ENCODE results near the gene ERICH4.
A peak's percentile ranks its signal among the peaks of the same experiment; 100 is the strongest.
"Not testable (repeated sequence)": the region's sequence is repeated elsewhere in the genome, so short reads cannot be mapped to it uniquely, and the experiment has no call there.

ERICH4 gene, protein sequence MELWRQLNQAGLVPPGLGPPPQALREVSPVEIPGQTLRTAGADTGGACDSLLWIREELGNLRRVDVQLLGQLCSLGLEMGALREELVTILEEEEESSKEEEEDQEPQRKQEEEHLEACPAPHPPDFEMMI

DNA sequence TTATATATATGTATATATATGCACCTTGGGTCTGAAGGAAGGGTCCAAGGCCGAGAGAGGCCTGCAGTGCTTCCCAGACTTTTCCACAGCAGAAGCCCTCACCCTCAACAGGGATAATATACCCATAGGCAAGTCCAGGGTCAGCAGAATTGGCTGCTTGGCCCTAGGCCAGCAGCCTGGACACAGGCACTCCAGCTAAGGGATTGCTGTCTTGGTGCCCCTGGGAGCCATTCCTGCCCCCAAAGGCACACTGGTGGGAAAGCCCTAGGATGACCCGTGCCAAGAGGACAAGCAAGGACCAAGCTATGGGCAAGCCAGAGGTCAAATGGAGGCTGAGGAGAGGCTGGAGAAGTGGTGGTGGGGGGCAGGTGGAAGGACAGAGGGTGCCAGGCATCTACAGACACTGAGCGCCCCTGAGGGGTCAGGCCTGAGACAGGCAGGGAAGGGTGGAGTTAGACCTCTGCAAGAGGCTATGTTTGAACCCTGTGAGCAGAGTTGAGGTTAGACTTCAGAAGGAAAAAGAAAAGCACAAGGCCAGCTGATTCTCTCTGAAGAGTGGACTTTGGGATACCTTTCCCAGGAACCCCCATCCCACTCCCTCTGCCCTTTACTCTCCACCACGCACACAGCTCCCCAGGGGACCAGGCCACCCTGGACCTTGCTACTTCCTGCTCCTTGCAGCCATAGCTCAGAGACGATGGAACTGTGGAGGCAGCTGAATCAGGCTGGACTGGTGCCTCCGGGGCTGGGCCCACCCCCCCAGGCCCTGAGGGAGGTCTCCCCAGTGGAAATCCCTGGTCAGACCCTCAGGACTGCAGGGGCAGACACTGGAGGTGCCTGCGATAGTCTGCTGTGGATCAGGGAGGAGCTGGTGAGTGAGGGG lies at the start of gene ERICH4:
Gene ERICH4 (plus strand): TSS at position 684 of the 883 bp plus-strand sequence. CDS start 14 bp downstream, at position 698.
- DNase-seq: no peak

- DNase-seq: no peak
Observed at GRCh38 chr19:41395355-41395754, 47.6 kb upstream of the ERICH4 start.

DNA sequence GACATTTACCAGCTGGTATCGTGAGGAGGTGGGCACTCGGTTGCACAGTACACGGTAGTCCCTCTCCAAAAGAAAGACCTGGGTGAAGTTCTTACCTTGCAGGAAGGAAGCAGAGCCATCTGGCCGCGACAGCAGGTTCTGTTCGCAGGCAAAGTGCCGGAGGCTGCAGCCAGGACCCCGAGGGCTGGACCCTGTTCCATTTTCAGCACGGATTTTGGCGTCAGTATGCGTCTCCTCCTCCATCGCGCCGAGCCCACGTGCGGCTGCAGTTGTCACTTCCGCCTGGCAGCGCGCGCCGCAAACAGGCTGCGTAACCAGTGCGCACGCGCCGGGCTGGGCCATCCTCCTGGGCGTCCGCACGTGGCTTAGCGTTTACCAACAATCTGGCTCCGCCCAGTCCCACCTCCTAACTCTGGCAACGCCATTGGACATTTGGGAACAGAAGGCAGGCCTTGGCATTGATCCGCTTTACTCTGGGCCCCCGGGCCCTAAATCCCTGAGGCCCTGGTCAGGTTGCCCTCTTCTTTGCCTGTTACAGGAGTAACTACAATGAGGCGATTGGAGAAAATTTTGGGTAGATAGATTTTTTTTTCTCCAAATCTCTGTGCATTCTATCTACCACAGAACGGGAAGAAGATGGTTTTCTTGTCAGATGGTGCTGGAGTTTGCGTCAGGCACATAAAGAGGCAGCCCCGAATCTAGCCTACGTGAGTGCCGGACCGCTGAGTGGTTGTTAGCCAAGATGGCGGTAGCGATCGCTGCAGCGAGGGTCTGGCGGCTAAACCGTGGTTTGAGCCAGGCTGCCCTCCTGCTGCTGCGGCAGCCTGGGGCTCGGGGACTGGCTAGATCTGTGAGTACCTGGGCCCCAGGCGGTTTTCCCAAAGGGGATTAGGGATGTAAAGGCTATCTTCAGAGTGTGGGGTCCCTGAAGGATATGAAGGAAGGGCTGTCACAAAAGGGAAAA lies 45.6 kb upstream of the ERICH4 start, which contains the start of the genes BCKDHA and EXOSC5:
Gene BCKDHA (plus strand): TSS at position 733 of the 964 bp plus-strand sequence. CDS start 10 bp downstream, at position 743.
Gene EXOSC5 (minus strand): TSS at position 274 of the 964 bp plus-strand sequence. CDS start 31 bp downstream, at position 243.
- DNase-seq: peak; percentile 99

DNA sequence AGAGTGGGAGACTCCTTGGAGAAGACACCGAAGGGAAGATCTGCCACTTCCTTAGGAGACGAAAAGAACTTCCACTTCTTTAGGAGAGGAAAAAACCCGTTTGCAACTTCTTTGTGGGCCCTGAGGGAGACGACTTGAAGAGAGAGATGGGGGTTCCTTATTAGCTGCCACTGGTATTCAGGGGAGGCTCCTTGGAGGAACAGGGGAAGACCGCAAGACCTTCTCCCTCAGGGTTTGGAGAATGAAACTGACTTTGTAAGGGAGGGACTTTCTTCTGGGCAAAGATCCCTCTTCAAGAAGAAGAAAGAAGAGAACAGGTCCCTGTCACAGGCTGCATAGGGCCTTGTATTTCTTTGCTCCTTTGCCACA lies 44.9 kb upstream of the ERICH4 start:
- no peak for DNase-seq

GRCh38 chr19:41398598-41398997 lies 44.4 kb upstream of the ERICH4 start:
- DNase-seq: no peak

- no peak for DNase-seq
Observed at GRCh38 chr19:41399091-41399490, 43.9 kb upstream of the ERICH4 start.

- DNase-seq: no peak
Observed at GRCh38 chr19:41399525-41399924, 43.4 kb upstream of the ERICH4 start.

DNA sequence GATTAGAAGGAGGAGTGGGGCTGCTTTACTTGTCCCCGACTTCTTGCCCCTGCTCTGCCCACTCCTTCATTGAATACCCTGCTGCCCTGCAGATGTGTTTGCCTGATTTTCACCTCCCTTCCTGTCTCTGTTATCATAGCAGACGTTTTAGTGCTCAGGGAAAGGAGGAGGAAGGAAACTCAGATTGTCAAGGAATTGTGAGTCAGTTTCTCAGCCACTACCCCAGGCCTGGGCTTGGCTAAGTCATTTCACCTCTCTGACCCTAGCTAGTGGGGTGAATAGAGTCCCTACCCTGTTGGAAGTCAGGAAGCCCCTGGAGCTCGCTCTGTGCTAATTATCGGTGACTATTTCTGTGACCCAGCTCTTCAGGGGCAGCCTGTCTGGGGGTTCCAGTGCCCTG lies 41.5 kb upstream of the ERICH4 start:
- no peak for DNase-seq

GRCh38 chr19:41402010-41402409 lies 40.9 kb upstream of the ERICH4 start:
- DNase-seq: no peak

DNA sequence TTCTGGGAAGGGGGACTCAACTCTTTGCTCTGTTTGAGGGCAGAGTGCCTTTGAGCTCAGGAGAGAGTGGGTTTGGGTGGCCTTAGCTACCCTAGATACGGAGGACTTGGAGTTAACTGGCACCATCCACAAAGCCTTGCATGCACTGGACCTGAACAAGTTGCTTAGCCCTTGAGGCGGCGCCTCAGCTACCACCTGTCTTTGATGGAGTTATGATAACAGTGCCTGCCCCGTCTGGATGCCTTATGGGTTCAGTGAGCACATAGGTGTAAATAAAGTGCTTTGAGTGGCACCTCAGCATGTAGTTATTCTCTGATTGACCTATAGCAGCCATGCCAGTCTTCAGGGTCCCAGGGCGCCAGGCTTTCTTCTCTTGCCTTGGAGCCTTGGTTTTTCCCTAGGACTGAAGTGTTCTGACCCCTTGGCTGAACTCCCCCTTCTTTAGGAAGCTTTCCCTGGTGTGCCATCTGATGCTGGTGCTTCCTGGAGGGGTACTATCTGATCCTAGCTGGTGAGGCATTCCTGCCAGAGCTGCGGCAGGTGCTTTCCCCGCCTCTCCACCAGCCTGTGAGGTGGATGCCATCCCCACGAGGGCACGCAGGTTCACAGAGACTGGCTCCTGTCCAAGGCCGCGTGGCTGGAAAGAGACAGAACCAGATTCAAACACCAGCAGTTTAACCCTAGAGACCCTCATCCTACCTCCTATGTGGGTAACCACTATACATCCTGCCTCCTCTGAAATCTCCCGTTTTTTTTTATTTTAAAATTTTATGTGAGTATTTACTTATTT lies 39.6 kb upstream of the ERICH4 start:
- DNase-seq: no peak

DNA sequence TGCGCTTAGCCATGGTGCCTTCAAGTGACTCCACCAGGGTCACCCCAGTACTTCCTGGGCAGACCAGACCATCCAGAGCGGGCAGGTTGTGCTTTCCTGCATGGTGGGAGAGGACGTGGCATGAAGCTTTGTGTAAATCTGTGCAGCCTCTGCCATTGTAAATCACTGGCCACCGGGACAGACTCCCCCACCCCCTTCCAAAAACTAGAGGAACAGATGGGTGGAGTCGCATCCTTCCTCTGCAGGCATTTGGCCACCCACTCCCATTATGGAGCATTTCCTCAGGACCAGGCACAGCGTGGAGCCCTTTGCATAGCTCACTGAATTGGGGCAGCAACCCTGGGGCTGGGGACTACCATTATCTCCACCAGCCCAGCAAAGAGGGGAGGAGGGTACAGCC lies 37.2 kb upstream of the ERICH4 start:
- DNase-seq: no peak

DNA sequence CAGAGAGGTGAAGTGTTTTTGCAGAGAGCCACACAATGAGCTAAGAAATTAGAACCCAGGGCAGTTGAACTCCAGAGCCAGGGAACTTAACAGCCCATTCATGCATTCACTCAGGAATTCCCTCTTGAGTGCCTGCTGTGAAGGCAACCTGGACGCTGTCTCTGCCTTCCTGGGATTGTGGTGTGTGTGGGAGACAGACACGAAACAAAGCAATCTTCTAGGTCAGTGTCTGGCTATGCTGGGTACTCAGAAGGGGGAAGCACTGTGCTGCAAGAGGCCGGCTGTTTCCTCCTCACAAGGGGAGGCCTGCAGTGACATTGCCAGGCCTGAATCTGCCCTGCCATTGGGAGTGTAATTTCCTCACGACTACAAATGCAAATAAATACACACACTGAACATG lies 35.7 kb upstream of the ERICH4 start:
- DNase-seq: no peak

- DNase-seq: no peak
Observed at GRCh38 chr19:41408256-41408655, 34.7 kb upstream of the ERICH4 start.

DNA sequence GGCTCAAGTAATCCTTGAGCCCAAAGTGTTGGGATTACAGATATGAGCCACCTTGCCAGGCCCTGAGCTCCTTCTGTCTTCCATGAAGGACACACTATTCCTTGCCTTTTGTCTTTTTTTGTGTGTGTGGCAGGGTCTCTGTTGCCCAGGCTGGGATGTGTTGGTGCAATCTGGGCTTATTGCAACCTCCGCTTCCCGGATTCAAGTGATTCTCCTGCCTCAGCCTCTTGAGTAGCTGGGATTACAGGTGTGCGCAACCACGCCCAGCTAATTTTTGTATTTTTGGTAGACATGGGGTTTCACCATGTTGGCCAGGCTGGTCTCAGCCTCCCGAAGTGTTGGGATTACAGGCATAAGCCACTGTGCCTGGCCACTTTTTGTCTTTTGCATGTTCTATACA lies 34.1 kb upstream of the ERICH4 start:
- DNase-seq: not testable (repeated sequence)

DNA sequence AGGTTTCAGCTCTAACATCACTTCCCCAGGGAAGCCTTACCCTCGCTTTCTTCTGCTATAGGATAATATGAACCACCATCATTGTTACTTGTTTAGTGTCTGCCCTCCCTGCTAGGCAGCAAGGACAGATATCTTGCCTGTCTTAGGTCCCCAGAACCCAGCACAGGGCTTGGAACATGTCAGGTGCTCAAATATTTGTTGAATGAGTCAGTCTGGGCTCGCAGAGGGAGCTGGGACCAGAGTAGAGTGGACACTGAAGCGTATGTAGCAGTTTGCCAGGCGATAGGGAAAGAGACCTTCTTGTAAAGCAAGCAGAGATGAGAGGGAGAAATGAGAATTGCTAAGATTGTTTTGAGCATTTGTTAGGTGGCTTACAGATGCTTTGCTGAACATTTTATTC lies 33.7 kb upstream of the ERICH4 start:
- DNase-seq: no peak

GRCh38 chr19:41410336-41411054 lies 32.5 kb upstream of the ERICH4 start:
- no peak for DNase-seq

DNA sequence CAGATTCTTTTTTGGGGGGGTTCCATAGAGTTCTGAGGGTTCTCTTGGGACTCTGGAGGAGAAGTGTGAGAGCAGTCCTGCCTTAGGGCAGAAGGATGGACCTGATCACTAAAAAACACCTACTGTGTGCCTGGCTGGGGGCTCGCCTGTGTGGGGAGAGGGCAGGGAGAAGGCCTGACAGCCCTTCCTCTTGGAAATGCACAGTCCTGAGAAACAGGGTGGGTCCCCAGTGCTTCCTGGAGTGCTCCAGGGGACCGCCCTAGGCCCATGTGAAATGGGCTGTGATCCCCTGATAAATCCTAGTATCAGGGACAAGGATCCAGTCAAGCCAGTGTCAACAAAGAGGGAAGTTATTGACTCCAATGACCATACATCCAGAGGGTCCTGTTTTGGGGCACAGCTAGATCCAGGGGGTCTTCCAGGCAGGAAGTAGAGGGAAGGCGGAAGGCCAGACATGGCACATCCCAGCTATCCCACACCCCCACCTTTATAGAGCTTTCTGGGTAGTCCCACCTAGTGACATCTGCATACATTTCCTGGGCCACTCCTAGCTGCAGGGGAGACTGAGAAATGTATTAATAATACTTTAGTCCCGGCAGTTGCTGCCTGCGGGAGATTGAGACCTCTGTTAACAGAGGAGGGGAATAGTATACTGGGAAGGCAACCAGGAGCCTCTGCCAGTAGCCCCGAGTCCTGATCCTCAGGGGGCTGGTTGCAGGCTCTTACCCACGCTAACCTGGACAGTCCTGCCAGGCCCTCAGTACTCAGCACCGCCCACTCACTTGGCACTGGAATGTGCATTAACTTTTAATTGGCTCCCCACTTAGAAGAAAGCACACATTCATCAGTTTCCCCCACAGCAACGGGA lies 31.6 kb upstream of the ERICH4 start:
- no peak for DNase-seq

DNA sequence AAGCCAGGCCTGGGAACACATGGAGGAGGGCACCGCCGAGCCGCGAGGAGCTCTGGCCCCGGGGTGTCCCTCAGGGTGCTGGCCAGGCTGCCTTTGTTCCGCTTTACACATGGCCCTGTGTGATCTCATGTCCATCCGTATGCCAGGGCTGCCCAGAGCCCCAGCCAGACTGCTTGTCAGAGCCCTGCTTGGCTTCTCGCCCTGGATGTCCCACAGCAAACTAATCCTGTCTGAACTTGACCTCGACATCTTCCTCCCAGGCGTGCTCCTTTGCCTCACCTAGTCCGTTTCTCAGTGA lies 31.0 kb upstream of the ERICH4 start:
- DNase-seq: no peak

DNA sequence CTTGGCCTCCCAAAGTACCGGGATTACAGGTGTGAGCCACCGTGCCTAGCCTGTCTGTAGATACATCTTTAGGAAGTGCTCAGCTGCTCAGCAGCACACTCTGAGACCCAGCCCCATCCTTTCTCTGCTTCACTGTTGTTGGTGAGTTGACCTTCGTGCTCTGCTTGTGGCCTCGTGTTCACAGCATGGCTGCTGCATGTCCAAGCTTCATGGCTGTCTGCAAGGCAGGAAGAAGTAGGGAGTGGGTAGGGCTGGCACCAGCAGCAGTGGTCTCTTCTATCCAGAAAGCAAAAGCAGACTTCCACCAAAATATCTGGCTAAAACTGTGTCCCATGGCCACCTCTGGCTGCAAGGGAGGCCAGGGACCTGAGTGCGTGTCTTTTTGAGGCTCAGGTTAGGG lies 30.0 kb upstream of the ERICH4 start:
- DNase-seq: no peak

- no peak for DNase-seq
Observed at GRCh38 chr19:41413947-41414346, 29.0 kb upstream of the ERICH4 start.

DNA sequence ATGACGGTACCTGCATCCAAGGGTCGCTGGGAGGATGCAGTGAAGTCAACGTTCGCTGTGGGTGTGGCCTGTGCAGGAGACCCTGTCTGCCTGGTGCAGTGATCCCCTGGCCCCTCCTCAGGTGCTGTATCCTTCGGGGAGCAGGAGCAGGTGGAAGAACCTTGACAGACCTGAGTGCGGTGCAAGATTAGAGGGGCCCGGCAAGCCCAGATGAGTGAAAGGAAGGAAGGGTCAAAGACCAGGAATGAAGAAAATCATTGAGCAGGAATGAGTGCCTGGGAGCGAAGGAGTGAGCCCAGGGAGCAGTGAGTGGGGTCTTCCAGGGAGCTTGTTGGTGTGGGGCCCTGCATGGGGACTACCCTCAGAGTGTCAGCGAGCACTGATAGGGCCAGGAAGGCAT lies 28.5 kb upstream of the ERICH4 start:
- DNase-seq: no peak

All from right hindlimb (tissue), 1 donor.